Measurements from ENCODE around the gene SLC37A4.
"Not testable (repeated sequence)": the region's sequence is repeated elsewhere in the genome, so short reads cannot be mapped to it uniquely, and the experiment has no call there.

The SLC37A4 gene

DNA sequence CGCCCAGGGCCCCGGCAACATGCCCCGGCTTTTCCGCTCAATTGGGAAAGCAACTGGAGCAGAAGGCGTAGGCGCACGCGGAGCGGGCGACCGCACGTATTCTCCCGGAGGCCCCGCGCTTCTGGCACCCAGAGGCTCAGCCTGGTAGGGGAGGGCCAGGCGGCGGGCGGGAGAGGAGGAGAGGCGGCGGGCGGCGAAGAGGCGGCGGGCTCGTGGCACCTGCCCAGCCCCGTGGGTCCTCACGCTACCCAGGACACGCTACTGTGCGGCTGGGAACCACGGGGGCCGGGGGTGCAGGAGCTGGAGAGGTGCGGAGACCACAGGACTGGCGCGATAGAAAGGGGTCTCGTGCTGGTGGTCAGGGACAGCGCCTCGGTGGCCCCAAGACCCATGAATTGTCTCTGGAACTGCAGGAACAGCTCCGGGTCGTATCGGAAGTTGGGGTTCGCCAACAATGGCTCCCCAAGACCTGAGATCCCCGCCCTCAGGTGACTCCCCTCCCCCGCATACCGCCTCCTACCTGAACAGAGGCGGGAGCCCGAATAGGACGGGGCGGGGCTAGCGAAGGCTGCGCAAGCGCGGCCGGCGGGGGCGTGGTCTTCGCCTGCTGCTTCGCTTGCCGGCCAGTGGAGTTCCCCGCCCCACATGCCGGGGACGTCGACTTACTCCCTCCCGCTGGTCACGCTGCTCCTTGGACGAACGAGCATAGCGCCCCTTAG, at the start of gene SLC37A4:
Gene SLC37A4 (minus strand): TSS at position 549 of the 719 bp plus-strand sequence.
- in situ Hi-C loops (cut with HindIII; ENCODE audit: low pct_unique_long_range_greater_than_20kb, low sequenced_read_pairs), result no loop called here
- peak; percentile 97 to 99 for DNase-seq (ENCODE audit: low read depth in 1 of 2, low spot score in 1 of 2)
- TF ChIP-seq JUND (IDR thresholded peaks at IDR 0.05; ENCODE audit: low read depth), result no peak

DNA sequence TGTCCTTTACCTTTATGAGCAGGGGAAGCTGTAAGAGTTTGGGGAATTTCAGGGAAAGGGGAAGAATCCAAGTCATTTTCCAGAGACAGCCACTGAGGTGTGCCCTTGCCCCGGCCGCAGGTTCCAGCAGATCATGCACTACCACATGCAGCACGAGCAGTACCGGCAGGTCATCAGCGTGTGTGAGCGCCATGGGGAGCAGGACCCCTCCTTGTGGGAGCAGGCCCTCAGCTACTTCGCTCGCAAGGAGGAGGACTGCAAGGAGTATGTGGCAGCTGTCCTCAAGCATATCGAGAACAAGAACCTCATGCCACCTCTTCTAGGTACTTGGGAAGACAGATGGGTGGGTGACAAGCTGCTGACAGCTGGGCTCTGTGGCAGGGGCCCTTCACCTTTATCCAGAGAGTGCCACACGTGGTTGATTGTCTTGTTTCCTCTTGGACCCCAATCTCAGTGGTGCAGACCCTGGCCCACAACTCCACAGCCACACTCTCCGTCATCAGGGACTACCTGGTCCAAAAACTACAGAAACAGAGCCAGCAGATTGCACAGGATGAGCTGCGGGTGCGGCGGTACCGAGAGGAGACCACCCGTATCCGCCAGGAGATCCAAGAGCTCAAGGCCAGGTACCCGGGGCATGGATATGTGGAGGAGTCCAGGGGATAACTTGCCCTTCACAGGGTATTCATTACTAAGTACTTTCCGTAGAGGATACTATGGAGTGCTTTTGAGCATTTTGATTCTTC, 48.2 kb upstream of the SLC37A4 start:
- no peak for TF ChIP-seq JUND (IDR thresholded peaks at IDR 0.05; ENCODE audit: low read depth)
- DNase-seq (ENCODE audit: low read depth in 1 of 2, low spot score in 1 of 2), result no peak
- in situ Hi-C loops (cut with HindIII; ENCODE audit: low pct_unique_long_range_greater_than_20kb, low sequenced_read_pairs), result no loop called here

DNA sequence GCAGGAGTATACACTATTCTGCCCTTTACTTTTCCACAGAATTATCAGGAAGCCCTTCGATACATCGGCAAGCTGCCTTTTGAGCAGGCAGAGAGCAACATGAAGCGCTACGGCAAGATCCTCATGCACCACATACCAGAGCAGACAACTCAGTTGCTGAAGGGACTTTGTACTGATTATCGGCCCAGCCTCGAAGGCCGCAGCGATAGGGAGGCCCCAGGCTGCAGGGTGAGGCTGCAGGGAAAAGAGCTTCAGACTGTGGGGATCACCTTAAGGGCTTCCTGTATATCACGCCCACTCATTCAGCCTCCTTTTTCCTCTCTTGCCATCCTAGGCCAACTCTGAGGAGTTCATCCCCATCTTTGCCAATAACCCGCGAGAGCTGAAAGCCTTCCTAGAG, 47.2 kb upstream of the SLC37A4 start:
- in situ Hi-C loops (cut with HindIII; ENCODE audit: low pct_unique_long_range_greater_than_20kb, low sequenced_read_pairs), result no loop called here
- no peak for TF ChIP-seq JUND (IDR thresholded peaks at IDR 0.05; ENCODE audit: low read depth)
- no peak for DNase-seq (ENCODE audit: low read depth in 1 of 2, low spot score in 1 of 2)

DNA sequence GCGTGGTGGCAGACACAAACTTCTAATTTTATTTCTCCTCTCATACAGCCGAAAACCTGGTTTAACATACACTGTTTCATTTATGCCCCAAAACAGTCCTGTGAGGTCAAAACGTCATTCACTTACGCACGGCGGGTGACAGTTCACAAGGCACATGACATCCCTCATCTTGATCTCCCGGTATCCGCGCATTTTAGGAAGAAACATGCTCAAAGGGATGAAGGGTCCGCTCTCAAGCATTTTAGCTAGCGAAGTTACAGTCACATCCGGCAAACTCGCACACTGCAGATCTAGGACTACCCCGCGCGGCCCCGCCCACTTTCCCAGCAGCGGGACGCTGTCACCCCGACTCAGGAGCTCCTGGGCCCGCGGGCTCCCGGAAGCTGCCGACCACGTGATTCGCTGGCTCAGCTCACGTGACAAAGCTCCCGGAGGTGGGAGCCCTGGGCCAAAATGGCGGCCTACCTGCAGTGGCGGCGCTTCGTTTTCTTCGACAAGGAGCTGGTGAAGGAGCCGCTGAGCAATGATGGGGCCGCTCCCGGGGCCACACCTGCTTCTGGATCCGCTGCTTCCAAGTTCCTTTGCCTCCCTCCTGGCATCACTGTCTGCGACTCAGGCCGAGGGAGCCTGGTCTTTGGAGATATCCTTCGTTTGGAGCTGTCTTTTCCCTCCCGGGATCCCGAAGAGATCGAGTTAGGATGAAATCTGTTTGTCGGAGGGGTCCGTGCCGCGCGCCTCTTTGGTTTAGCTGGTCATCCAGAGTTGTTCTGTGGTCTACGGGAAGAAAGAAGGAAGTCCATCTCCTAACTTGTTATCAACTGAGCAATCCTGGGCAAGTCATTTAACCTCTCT, 36.9 kb upstream of the SLC37A4 start, which contains the start of gene VPS11:
Gene VPS11 (plus strand): TSS at position 448 of the 852 bp plus-strand sequence. CDS start 6 bp downstream, at position 454.
- in situ Hi-C loops (cut with HindIII; ENCODE audit: low pct_unique_long_range_greater_than_20kb, low sequenced_read_pairs), result no loop called here
- no peak for TF ChIP-seq JUND (IDR thresholded peaks at IDR 0.05; ENCODE audit: low read depth)
- peak; percentile 98 to 99 for DNase-seq (ENCODE audit: low read depth in 1 of 2, low spot score in 1 of 2)

DNA sequence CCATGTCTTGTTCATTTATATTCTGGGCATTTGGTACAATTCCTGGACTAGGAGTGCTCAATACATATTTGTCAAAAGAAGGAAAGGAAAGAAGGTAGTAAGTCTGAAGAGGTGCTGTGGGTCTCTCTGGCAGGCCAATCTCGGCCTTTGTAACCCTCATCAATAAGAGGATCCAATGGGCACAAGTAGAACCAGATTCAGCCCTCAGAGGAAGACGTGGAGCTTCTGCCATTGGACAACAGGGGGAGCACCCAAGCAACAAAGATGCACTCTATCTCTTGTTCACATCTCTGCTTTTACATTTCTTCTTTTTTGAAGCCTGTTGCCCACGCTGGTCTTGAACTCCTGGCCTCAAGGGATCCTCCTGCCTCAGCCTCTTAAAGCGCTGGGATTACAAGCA, 34.7 kb upstream of the SLC37A4 start:
- DNase-seq (ENCODE audit: low read depth in 1 of 2, low spot score in 1 of 2), result peak in 1 of 2 experiments; percentile 76
- TF ChIP-seq JUND (IDR thresholded peaks at IDR 0.05; ENCODE audit: low read depth), result no peak
- in situ Hi-C loops (cut with HindIII; ENCODE audit: low pct_unique_long_range_greater_than_20kb, low sequenced_read_pairs), result no loop called here

DNA sequence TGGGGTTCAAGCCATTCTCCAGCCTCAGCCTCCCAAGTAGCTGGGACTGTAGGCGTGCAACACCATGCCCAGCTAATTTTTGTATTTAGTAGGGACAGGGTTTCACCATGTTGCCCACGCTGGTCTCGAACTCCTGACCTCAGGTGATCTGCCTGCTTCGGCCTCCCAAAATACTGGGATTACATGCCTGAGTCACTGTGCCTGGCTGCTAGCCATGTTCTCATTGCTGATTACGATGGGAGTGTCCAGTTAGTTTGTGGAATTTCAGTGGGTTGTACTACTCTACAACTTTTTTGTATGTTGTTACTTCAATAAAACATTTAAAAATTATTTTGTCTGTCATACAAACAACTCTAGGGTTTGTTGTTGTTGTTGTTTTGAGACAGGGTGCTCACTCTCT, 32.1 kb upstream of the SLC37A4 start:
- DNase-seq (ENCODE audit: low read depth in 1 of 2, low spot score in 1 of 2), result no peak
- in situ Hi-C loops (cut with HindIII; ENCODE audit: low pct_unique_long_range_greater_than_20kb, low sequenced_read_pairs), result no loop called here
- TF ChIP-seq JUND (IDR thresholded peaks at IDR 0.05; ENCODE audit: low read depth), result no peak

DNA sequence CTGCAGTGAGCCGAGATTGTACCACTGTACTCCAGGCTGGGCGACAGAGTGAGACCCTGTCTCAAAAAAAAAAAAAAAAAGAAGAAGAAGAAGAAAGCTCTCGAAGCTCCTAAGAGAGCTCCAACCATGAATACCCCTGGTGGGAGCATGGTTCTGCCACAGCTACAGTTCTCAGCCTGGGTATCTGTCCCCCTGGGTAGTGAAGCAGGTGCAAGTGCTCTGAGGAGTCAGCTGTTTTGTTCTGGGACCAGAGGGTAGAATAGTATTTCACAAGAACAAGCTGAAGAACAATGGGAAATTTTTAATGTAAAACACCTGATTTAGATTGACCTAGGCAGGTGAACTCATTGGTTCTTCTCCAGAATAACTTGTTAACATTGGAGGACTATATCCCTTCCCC, 30.6 kb upstream of the SLC37A4 start:
- no peak for TF ChIP-seq JUND (IDR thresholded peaks at IDR 0.05; ENCODE audit: low read depth)
- in situ Hi-C loops (cut with HindIII; ENCODE audit: low pct_unique_long_range_greater_than_20kb, low sequenced_read_pairs), result no loop called here
- DNase-seq (ENCODE audit: low read depth in 1 of 2, low spot score in 1 of 2), result no peak

DNA sequence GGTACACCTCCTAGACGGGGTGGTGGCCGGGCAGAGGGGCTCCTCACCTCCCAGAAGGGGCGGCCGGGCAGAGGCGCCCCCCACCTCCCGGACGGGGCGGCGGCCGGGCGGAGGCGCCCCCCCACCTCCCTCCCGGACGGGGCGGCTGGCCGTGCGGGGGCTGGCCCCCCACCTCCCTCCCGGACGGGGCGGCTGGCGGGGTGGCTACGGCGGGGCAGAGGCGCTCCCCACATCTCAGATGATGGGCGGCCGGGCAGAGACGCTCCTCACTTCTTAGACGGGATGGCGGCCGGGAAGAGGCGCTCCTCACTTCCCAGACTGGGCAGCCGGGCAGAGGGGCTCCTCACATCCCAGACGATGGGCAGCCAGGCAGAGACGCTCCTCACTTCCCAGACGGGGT, 28.5 kb upstream of the SLC37A4 start:
- DNase-seq (ENCODE audit: low read depth in 1 of 2, low spot score in 1 of 2); in situ Hi-C loops (cut with HindIII; ENCODE audit: low pct_unique_long_range_greater_than_20kb, low sequenced_read_pairs): not testable (repeated sequence)

DNA sequence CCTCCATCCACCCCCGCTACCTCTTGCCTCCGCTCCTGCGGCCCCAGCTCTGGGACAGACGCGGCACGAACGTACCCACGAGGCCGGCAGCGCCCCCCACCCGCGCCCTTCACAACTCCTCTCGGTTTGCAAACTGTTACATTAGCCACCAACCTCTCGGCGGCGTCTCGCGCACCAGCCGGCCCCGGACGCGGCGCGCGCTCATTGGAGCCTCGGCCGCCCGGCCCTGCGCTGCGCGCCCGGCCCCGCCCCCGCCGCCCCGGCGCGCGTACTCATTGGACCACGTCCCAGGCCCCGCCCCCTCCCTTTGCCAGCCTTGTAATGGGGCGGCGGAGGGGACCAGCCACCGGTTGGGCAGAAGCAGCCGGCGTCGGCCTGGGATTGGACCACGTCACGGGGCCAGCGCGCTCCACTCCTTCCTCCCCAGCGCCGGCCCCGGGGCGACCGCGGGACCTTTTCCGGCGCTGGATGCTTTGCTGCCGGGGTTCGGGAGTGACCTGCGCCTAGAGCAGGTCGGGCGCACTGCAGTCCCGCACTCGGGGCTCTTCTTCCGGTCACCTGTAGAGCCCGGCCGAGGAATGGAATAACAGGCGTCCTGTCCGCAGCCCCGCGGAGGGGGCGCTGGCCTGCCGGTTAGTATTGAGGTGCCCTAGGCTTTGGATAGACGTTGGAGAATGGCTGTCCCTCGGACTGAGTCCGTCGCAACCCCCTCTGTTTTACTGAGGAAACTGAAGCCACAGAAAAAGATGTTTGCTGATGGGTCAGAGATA, 26.5 kb upstream of the SLC37A4 start, which contains the start of gene HYOU1:
Gene HYOU1 (minus strand): TSS at position 206 of the 770 bp plus-strand sequence. CDS start 1,045 bp downstream, outside the sequence.
- DNase-seq (ENCODE audit: low read depth in 1 of 2, low spot score in 1 of 2), result peak; percentile 99
- TF ChIP-seq JUND (IDR thresholded peaks at IDR 0.05; ENCODE audit: low read depth), result no peak; the same call in 1 of the 2 replicates
- in situ Hi-C loops (cut with HindIII; ENCODE audit: low pct_unique_long_range_greater_than_20kb, low sequenced_read_pairs), result no loop called here

DNA sequence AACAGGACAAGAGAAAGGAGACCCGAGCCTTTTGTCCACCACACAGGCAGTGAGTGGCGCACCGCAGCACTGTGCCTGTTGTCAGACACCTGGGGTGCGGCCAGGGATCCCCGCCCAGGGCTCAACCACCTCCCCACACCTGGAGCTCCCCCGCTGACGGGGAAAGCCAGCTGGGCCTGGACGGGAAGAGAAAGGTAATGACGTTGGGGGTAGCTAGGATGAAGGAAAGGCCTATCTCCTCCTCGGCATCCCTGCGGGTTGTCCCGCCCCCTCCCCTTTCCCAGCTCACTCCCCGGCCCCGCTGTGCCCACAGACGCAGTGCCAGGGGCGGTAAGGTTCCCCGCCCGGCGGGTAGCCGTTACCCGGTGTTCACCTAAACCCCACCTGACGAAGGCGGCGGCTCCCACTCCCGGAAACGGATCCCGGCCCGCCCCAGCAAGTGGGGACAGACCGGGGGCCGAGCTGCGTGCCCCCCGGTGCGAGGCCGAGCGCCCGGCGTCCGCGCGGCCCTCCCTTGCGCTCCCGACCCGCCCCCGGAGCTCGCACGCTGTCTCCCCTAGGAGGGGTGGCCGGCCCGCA, 25.8 kb upstream of the SLC37A4 start:
- TF ChIP-seq JUND (IDR thresholded peaks at IDR 0.05; ENCODE audit: low read depth), result no peak
- in situ Hi-C loops (cut with HindIII; ENCODE audit: low pct_unique_long_range_greater_than_20kb, low sequenced_read_pairs), result no loop called here
- peak; percentile 49 to 56 for DNase-seq (ENCODE audit: low read depth in 1 of 2, low spot score in 1 of 2)

DNA sequence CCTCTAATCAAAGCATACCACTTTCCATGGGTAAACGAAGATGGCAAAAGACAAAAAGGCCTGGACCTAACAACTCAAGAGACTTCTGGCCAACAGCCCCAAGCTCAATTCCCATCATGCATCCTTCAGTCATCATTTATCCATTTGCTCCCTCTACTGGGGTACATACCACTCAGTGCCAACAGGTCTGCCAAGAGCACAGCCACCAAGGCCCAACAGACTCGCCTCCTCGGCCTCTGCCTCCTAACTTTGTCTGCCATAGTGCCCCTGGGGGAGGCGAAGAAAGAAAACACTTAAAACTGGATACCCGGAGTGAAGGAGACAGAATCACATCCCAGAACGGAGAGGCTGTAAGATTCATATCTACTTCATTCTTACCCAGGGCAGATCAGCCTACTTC, 25.2 kb upstream of the SLC37A4 start:
- peak; percentile 39 to 65 for DNase-seq (ENCODE audit: low read depth in 1 of 2, low spot score in 1 of 2)
- TF ChIP-seq JUND (IDR thresholded peaks at IDR 0.05; ENCODE audit: low read depth), result no peak
- in situ Hi-C loops (cut with HindIII; ENCODE audit: low pct_unique_long_range_greater_than_20kb, low sequenced_read_pairs), result no loop called here

All from T47D (cell line).